Glutamatergic neuron (in vitro differentiated cells): ENCODE measurements around the gene ZFHX3. TPM values are rescaled to one million over a fixed set of nuclear protein-coding genes. Genes with fewer than 3 reads are reported as not detected.

Source experiments
- DNase-seq: peaks from one replicate; pipeline ENCODE4 v3.0.0; 2022
- H3K27ac Mint-ChIP-seq: one replicate; pipeline ENCODE4 v1.8.0; 2020; ENCODE audit warnings: mild to moderate bottlenecking, mixed read lengths, inconsistent platforms; ENCODE audit not compliant: unreplicated experiment
- H3K27me3 Mint-ChIP-seq: one replicate; pipeline ENCODE4 v1.8.0; 2020; ENCODE audit warnings: mild to moderate bottlenecking, moderate library complexity, mixed read lengths, inconsistent platforms; ENCODE audit not compliant: unreplicated experiment
- H3K36me3 Mint-ChIP-seq: one replicate; pipeline ENCODE4 v1.8.0; 2020; ENCODE audit warnings: mild to moderate bottlenecking, mixed read lengths, inconsistent platforms; ENCODE audit not compliant: unreplicated experiment
- H3K4me1 Mint-ChIP-seq: one replicate; pipeline ENCODE4 v1.8.0; 2020; ENCODE audit warnings: mild to moderate bottlenecking, low read depth, mixed read lengths, inconsistent platforms; ENCODE audit not compliant: unreplicated experiment
- H3K4me3 Mint-ChIP-seq: one replicate; pipeline ENCODE4 v1.8.0; 2020; ENCODE audit warnings: mild to moderate bottlenecking, mixed read lengths, inconsistent platforms; ENCODE audit not compliant: unreplicated experiment
- H3K9me3 Mint-ChIP-seq: one replicate; pipeline ENCODE4 v1.8.0; 2020; ENCODE audit warnings: mild to moderate bottlenecking, moderate library complexity, mixed read lengths, inconsistent platforms; ENCODE audit not compliant: unreplicated experiment
- total RNA-seq: library from RNA; stranded (reverse); fragmentation: NEBNext Ultra II Directional; extraction: Animal tissue kit (Norgen Biotek cat#: 25700); gene quantifications from one replicate; pipeline ENCODE4 v1.2.1, GENCODE V29; 2021; ENCODE audit not compliant: unreplicated experiment
- TF ChIP-seq, protein P1 (sequence below): fragments of 200-600 bp; sonication (generic); IDR thresholded peaks from one replicate; pipeline ENCODE4 v1.5.0; 2021; ENCODE audit not compliant: partially characterized antibody, unreplicated experiment

Gene ZFHX3
- total RNA-seq, 1 donor from 2014 or later = 6.8 TPM

DNA sequence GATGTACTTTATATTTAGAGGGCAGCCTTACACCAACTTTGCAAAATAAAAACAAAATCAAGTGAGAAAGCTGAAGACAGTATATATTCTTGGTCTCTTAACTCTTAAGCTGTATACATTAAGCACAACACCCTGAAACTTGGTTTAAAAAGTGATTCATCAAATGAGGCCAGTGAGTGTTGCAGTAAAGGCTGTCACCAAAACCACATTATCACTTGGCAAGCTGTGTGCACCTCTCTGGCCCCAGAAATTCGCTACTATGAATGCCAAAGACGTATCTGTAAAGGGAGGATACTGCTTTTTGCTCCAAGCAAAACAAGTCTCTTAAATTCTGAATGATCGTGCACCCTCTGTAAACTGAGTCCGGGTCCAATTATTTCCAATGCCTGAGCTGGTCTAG is 163.9 kb downstream of the ZFHX3 start:
- Mint-ChIP-seq H3K27me3 (peaks cover 4% of the 10 kb centered on the region), H3K27ac (no peak overlapping the region), H3K9me3 (no peaks in the 10 kb centered on the region), H3K4me3 (no peak overlapping the region), H3K36me3 (no peaks in the 10 kb centered on the region), H3K4me1 (peaks cover 18% of the 10 kb centered on the region)
- no peak for DNase-seq
- TF ChIP-seq, protein P1, sequence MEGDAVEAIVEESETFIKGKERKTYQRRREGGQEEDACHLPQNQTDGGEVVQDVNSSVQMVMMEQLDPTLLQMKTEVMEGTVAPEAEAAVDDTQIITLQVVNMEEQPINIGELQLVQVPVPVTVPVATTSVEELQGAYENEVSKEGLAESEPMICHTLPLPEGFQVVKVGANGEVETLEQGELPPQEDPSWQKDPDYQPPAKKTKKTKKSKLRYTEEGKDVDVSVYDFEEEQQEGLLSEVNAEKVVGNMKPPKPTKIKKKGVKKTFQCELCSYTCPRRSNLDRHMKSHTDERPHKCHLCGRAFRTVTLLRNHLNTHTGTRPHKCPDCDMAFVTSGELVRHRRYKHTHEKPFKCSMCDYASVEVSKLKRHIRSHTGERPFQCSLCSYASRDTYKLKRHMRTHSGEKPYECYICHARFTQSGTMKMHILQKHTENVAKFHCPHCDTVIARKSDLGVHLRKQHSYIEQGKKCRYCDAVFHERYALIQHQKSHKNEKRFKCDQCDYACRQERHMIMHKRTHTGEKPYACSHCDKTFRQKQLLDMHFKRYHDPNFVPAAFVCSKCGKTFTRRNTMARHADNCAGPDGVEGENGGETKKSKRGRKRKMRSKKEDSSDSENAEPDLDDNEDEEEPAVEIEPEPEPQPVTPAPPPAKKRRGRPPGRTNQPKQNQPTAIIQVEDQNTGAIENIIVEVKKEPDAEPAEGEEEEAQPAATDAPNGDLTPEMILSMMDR = no peak

DNA sequence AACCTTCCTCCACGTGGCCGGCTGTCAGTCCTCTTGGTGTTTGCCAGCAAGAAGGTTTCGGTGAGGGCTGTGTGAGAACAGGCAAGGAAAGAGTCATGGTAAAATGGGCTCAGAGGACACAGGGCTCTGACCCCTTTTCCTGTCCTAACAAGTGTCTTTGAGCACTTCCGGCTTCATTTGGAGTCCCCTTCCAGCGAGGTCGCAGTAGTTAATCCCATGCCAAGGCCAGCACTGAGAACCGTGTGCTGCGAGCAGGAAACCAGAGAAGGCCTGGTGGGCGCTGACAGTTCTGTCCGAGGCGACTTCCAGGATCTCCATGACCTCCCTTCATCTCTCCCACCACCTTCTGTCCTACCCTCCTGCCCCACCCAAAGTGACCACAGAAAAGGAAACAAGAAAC is 168.1 kb downstream of the ZFHX3 start:
- Mint-ChIP-seq H3K27ac (no peak overlapping the region), H3K27me3 (no peaks in the 10 kb centered on the region), H3K36me3 (no peaks in the 10 kb centered on the region), H3K4me1 (peaks cover 24% of the 10 kb centered on the region), H3K4me3 (no peak overlapping the region), H3K9me3 (no peaks in the 10 kb centered on the region)
- DNase-seq = no peak
- TF ChIP-seq, protein P1 = no peak

DNA sequence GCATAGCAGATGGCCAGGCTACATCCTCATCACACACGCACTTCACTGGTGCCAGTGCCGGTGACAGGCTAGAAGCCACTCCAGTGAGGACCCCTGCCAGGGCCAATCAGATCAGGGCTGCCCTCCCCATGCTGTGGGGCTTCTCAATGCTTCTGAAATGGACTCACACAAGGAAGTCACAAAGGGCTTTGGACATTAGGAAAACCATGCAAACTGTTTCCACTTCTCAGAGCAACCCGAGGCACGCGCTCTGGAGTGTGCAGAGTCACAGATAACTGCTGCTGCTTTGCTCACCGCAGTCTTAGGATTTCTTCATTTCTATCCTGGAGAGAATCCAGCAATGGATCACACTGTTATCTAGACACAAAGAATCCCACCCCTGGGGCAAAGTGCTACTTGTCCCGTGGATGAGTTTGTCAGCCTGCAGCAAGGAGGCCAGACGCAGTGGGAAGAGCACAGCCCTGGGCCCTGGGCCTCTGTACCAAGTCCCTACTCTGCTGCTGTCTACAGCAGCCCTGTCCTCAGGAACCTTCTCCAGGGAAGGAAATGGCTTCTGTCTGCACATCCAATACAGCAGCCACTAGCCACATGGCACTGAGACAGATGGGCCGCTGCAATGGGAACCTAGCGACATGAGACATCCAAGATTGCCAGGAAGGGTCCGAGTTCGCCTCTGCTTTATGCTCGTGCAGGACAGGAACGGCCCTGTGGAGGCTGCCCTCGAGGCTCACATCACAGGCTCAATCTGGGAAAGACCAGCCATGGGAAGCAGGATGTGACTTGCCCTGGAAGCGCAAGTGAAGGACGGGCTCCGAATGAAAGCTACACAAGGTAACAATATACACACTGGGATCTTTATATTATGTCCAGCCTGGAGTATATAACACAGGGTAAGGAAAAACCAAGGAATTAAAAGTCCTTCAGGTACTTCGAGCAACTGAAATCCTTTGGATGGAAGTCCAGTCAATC is 169.3 kb downstream of the ZFHX3 start:
- Mint-ChIP-seq H3K4me3 (no peak overlapping the region), H3K27me3 (no peaks in the 10 kb centered on the region), H3K9me3 (no peaks in the 10 kb centered on the region), H3K27ac (no peak overlapping the region), H3K36me3 (no peaks in the 10 kb centered on the region), H3K4me1 (peaks cover 24% of the 10 kb centered on the region)
- peak; percentile 26 for DNase-seq
- TF ChIP-seq, protein P1 = no peak

DNA sequence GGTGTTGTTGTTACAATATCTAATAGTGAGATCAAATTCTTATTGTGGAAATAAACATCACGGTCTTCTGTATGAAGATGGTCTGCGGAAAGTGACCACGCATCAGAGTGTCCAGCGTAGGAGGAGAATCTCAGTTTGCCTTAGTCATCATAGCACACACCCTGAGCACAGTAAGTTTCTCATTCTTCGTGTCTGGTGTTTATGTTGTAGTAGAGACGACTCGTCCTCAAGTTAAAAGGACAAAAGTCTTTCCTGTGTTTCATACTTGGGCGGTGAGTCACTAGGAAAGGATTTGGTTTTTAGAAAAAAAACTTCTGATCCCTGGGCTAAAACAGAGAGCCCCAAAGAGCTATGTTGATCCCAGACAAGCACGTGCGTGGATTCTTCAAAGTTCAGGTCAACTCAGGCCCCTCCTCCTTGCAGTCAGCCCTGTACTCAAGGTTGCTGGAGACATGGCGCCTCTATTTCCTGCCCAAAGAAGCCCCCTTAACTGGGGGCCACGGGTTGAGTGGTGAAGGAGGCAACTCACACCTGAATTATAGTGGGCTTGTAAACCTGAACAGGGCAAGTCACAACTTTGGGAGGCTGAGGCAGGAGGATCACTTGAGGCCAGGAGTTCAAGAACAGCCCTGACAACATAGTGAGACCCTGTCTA is 170.4 kb downstream of the ZFHX3 start:
- no peak for DNase-seq
- Mint-ChIP-seq H3K36me3 (no peaks in the 10 kb centered on the region), H3K27me3 (no peaks in the 10 kb centered on the region), H3K9me3 (no peaks in the 10 kb centered on the region), H3K4me1 (peaks cover 17% of the 10 kb centered on the region), H3K4me3 (no peak overlapping the region), H3K27ac (no peak overlapping the region)
- TF ChIP-seq, protein P1 = no peak

DNA sequence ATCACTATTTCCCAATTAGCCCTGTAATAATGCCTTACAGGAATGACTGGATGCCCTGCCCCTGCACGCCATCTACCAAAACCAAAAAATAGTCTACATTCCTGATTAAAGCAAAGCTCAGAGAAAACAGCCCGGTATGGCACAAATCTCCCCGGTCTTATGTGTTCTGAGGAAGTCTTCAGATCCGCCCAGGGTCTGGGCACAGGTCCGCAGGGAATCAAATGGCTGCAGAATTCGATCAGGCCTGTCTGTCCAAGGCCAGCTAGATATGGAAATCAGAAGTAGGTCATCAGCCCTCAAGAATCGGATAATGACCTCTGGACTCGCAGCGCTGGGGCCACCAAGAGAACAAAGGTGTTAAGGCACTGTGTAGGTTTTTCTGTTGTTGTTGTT is 171.0 kb downstream of the ZFHX3 start:
- Mint-ChIP-seq H3K4me3 (no peak overlapping the region), H3K36me3 (no peaks in the 10 kb centered on the region), H3K4me1 (peaks cover 12% of the 10 kb centered on the region), H3K27ac (no peak overlapping the region), H3K27me3 (no peaks in the 10 kb centered on the region), H3K9me3 (no peaks in the 10 kb centered on the region)
- TF ChIP-seq, protein P1 = no peak
- DNase-seq = no peak
